ENCODE results near the gene SLC12A4. TPM values are rescaled to one million over a fixed set of nuclear protein-coding genes. Genes with fewer than 3 reads are reported as not detected.
A peak's percentile ranks its signal among the peaks of the same experiment; 100 is the strongest.

SLC12A4 gene
- total and polyA plus RNA-seq, 2 of the 13 experiments (the other 11 are each of a cell fraction or from before 2014, with no cell fraction given) = 65.1 to 84.3 TPM

GRCh38 chr16:67968400-67969253 lies at the start of gene SLC12A4 (continued):
- TF ChIP-seq CBX5 (CRISPR knock-in tag; IDR thresholded peaks at IDR 0.05; ENCODE audit: borderline replicate concordance) = no peak
- TF ChIP-seq, protein P1, sequence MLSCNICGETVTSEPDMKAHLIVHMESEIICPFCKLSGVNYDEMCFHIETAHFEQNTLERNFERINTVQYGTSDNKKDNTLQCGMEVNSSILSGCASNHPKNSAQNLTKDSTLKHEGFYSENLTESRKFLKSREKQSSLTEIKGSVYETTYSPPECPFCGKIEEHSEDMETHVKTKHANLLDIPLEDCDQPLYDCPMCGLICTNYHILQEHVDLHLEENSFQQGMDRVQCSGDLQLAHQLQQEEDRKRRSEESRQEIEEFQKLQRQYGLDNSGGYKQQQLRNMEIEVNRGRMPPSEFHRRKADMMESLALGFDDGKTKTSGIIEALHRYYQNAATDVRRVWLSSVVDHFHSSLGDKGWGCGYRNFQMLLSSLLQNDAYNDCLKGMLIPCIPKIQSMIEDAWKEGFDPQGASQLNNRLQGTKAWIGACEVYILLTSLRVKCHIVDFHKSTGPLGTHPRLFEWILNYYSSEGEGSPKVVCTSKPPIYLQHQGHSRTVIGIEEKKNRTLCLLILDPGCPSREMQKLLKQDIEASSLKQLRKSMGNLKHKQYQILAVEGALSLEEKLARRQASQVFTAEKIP (CRISPR knock-in tag; IDR thresholded peaks at IDR 0.05; ENCODE audit: borderline replicate concordance) = no peak
- TF ChIP-seq HDAC1 (CRISPR knock-in tag; IDR thresholded peaks at IDR 0.05) = peak; percentile 90
- peak; percentile 61 for TF ChIP-seq GABPA (IDR thresholded peaks at IDR 0.05; ENCODE audit: low read depth, low read length)
- TF ChIP-seq GABPA (CRISPR knock-in tag; IDR thresholded peaks at IDR 0.05; ENCODE audit: low read depth) = peak; percentile 65
- TF ChIP-seq STAT5B (CRISPR knock-in tag; IDR thresholded peaks at IDR 0.05) = no peak
- TF ChIP-seq REPIN1 (CRISPR knock-in tag; IDR thresholded peaks at IDR 0.05; ENCODE audit: borderline replicate concordance, low read depth) = peak; percentile 44
- no peak for TF ChIP-seq MTERF4 (CRISPR knock-in tag; IDR thresholded peaks at IDR 0.05)
- TF ChIP-seq, protein P2, sequence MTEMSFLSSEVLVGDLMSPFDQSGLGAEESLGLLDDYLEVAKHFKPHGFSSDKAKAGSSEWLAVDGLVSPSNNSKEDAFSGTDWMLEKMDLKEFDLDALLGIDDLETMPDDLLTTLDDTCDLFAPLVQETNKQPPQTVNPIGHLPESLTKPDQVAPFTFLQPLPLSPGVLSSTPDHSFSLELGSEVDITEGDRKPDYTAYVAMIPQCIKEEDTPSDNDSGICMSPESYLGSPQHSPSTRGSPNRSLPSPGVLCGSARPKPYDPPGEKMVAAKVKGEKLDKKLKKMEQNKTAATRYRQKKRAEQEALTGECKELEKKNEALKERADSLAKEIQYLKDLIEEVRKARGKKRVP (CRISPR knock-in tag; IDR thresholded peaks at IDR 0.05) = no peak
- no peak; the same call in 1 of the 2 replicates for TF ChIP-seq TBP (CRISPR knock-in tag; IDR thresholded peaks at IDR 0.05)
- TF ChIP-seq HBP1 (CRISPR knock-in tag; IDR thresholded peaks at IDR 0.05; ENCODE audit: low read depth) = peak; percentile 18; the same call in 1 of the 2 replicates
- TF ChIP-seq SOX5 (CRISPR knock-in tag; IDR thresholded peaks at IDR 0.05; ENCODE audit: borderline replicate concordance) = peak; percentile 49; the same call in 1 of the 2 replicates
- TF ChIP-seq, protein P3, sequence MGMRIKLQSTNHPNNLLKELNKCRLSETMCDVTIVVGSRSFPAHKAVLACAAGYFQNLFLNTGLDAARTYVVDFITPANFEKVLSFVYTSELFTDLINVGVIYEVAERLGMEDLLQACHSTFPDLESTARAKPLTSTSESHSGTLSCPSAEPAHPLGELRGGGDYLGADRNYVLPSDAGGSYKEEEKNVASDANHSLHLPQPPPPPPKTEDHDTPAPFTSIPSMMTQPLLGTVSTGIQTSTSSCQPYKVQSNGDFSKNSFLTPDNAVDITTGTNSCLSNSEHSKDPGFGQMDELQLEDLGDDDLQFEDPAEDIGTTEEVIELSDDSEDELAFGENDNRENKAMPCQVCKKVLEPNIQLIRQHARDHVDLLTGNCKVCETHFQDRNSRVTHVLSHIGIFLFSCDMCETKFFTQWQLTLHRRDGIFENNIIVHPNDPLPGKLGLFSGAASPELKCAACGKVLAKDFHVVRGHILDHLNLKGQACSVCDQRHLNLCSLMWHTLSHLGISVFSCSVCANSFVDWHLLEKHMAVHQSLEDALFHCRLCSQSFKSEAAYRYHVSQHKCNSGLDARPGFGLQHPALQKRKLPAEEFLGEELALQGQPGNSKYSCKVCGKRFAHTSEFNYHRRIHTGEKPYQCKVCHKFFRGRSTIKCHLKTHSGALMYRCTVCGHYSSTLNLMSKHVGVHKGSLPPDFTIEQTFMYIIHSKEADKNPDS (CRISPR knock-in tag; IDR thresholded peaks at IDR 0.05) = no peak
- TF ChIP-seq SIX4 (CRISPR knock-in tag; IDR thresholded peaks at IDR 0.05) = no peak
- TF ChIP-seq ZNF121 (CRISPR knock-in tag; IDR thresholded peaks at IDR 0.05) = peak; percentile 99
- TF ChIP-seq POLR2A (IDR thresholded peaks at IDR 0.05; ENCODE audit: insufficient read depth in 1 of 2, low read depth in 2 of 2, low read length in 2 of 2) = peak; percentile 66 to 81
- 0 out of 2 replicates have a peak, but pooled peaks have one; percentile 39 for TF ChIP-seq ZBTB37 (CRISPR knock-in tag; IDR thresholded peaks at IDR 0.05)
- TF ChIP-seq WIZ (CRISPR knock-in tag; IDR thresholded peaks at IDR 0.05) = no peak
- TF ChIP-seq PRPF4 (IDR thresholded peaks at IDR 0.05; ENCODE audit: low read depth, low read length, poor library complexity, severe bottlenecking) = no peak
- TF ChIP-seq REL (CRISPR knock-in tag; conservative IDR thresholded peaks at IDR 0.05) = 0 out of 2 replicates have a peak, but pooled peaks have one; percentile 26
- TF ChIP-seq ZNF850 (CRISPR knock-in tag; conservative IDR thresholded peaks at IDR 0.05) = no peak
